Activated T-cell treated with anti-CD3 and anti-CD28 coated beads, Interleukin-2, amount 50 U/mL, for 24 hours (primary cell): Measurements from ENCODE around the gene STK32B.

ENCODE experiments used
- DNase-seq: peaks from one replicate; pipeline ENCODE4 v3.0.0-alpha.2; 2020
- H3K27ac Mint-ChIP-seq: 2 replicates; pipeline ENCODE4 v1.8.0; 2020; ENCODE audit warnings: mild to moderate bottlenecking, mixed read lengths
- H3K27me3 Mint-ChIP-seq: 2 replicates; pipeline ENCODE4 v1.8.0; 2020; ENCODE audit warnings: mixed read lengths
- H3K36me3 Mint-ChIP-seq: 2 replicates; pipeline ENCODE4 v1.8.0; 2020; ENCODE audit warnings: low read depth, mixed read lengths
- H3K4me1 Mint-ChIP-seq: 2 replicates; pipeline ENCODE4 v1.8.0; 2020; ENCODE audit warnings: low read depth, mixed read lengths
- H3K4me3 Mint-ChIP-seq: 2 replicates; pipeline ENCODE4 v1.8.0; 2020; ENCODE audit warnings: mild to moderate bottlenecking, moderate library complexity, mixed read lengths
- H3K9me3 Mint-ChIP-seq: 2 replicates; pipeline ENCODE4 v1.8.0; 2020; ENCODE audit warnings: mixed read lengths

STK32B gene

DNA sequence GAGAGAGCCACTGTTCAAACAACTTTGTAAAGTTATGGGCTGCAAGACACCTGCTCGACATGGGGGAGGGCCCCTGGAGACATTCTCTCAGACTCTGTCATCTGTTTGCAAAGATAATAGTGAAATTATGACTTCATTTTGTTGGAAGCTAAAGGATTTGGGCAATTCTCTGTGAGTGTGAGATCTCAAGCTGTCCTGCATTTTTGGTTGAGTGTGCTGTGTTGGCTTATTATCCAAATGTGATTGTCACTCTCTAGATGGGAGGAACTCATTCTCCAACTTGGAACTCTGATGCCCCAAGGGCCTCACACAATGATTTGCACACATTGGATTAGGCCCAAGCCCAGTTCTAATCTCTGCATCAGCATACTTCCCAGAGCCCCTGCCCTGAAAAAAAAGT is 63.7 kb downstream of the STK32B start:
- H3K27ac Mint-ChIP-seq: no peak overlapping the region
- no peaks in the 10 kb centered on the region for H3K36me3 Mint-ChIP-seq
- no peak overlapping the region for H3K4me3 Mint-ChIP-seq
- no peaks in the 10 kb centered on the region for H3K9me3 Mint-ChIP-seq
- no peak for DNase-seq
- no peaks in the 10 kb centered on the region for H3K4me1 Mint-ChIP-seq
- no peaks in the 10 kb centered on the region for H3K27me3 Mint-ChIP-seq

DNA sequence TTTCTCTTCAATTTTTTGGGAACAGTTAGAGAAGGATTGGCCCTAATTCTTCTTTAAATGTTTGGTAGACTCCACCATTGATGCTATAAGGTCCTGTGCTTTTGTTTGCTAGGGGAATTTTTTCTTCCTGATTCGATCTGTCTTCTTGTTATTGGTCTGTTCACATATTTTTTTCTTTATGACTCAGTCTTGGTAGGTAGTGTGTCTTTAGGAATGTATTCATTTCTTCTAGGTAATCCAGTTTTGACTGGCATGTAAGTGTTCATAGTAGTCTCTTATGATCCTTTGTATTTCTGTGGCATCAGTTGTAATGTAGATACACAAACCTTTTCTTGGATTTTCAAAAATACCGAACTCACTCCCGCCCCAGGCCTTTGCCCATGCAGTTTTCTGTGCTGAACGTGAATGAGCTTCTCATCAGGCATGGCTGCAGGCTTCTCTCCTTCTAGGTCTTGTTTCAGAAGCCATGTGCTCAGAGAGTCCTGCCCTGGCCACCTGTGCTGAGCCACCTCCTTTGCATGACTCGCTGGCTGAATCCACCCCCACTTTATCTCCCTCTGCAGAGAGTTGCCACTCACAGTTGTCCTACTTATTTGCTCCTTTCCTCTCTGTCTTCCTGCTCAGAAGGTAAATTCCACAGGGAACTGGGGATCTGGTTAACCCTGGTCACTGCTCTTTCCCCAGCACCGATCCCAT is 67.0 kb downstream of the STK32B start:
- no peak for DNase-seq
- H3K27ac Mint-ChIP-seq: no peak overlapping the region
- H3K4me3 Mint-ChIP-seq: no peak overlapping the region
- no peaks in the 10 kb centered on the region for H3K27me3 Mint-ChIP-seq
- H3K36me3 Mint-ChIP-seq: no peaks in the 10 kb centered on the region
- H3K4me1 Mint-ChIP-seq: no peaks in the 10 kb centered on the region
- no peaks in the 10 kb centered on the region for H3K9me3 Mint-ChIP-seq

DNA sequence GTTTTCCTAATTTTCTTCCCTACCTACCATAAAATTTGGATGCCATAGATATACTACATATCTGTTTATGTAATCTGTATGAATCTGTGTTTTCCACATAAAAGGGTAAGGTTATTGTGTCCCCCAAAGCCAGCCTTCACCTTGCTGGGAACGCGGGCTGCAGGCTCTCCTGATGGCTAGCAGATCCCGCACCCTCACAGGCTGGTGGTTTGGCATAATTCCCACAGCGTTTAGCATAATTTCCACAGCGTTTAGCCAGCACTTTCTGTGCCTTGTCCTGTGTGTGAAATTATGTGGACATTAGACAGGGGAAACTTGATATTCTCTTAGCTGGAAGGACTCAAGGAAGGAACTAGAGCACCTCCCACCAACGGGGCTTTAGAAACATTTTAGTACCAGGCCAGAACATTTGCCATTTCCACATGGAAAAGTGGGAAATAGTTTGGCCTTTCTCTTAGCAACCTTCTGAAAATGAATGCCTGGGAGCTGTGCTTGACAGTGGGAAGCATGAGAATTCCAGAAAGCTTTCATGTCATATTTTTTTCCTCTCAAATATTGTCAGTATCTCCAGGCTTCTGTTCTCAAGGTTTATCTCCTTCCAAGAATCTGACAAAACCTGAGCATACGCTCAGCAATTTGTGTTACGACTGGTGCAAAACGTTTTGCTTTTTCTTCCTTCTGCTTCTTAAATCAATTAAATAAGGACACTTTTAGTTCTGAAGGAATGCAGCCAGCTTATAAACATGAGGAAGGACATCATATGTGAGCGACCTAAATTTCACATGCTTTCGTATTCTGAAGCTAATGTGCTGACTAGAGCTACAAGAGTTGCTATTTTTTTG is 67.9 kb downstream of the STK32B start:
- H3K27ac Mint-ChIP-seq: no peak overlapping the region
- no peaks in the 10 kb centered on the region for H3K36me3 Mint-ChIP-seq
- no peak for DNase-seq
- H3K4me1 Mint-ChIP-seq: no peaks in the 10 kb centered on the region
- no peak overlapping the region for H3K4me3 Mint-ChIP-seq
- H3K27me3 Mint-ChIP-seq: peaks cover under 1% of the 10 kb centered on the region
- no peaks in the 10 kb centered on the region for H3K9me3 Mint-ChIP-seq

DNA sequence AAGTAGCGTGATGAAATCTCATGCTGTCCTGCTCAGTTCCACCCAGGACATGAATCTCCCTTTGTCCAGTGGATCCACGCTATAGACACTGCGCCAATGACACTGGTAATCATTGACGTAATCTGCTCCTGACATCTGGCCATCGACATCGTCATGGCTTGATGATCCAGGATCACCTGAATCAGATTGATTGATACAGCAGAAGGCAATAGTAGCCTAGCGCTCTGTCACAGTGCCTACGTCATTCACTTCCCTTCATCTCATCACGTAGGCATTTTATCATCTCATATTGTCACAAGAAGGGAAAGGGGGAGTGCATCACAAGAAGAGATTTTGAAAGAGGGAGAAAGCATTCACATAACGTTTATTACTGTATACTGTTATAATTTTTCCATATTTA is 68.8 kb downstream of the STK32B start:
- H3K4me3 Mint-ChIP-seq: no peak overlapping the region
- no peaks in the 10 kb centered on the region for H3K4me1 Mint-ChIP-seq
- no peaks in the 10 kb centered on the region for H3K9me3 Mint-ChIP-seq

DNA sequence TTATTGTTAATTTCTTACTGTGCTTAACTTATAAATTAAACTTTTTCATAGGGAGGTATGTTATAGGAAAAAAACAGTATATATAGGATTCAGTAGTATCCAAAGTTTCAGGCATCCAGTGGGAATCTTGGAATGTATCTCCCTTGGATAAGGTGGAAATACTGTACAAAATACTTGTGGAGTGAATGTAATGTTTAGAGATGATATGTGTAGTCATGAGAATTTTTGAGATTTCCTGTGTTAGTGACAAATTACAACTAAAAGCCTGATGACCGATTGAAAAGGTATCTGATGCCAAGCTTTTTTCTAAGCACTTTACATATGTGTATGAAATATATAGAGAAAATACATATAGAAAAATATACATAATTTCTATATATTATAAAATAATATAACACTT is 69.2 kb downstream of the STK32B start:
- H3K4me1 Mint-ChIP-seq: no peaks in the 10 kb centered on the region
- H3K4me3 Mint-ChIP-seq: no peak overlapping the region
- H3K9me3 Mint-ChIP-seq: no peaks in the 10 kb centered on the region

More for the DNA sequence above, 68.8 kb downstream of the STK32B start:
- H3K36me3 Mint-ChIP-seq: no peaks in the 10 kb centered on the region
- H3K27me3 Mint-ChIP-seq: peaks cover 2% of the 10 kb centered on the region
- no peak for DNase-seq
- H3K27ac Mint-ChIP-seq: no peak overlapping the region

DNA sequence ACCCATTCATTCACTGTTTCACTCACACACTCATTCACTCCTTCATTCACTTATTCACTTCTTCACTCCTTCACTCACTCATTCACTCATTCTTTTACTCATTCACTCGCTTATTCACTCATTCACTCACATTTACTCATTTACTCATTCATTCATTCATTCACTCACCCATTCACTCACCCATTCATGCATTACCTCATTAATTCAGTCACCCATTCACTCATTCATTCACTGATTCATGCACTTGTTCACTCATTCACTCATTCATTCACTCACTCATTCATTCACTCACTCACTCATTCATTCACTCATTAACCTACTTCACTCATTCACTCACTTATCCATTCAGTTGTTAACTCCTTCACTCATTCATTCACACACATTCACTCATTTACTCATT is 70.8 kb downstream of the STK32B start:
- H3K4me3 Mint-ChIP-seq: no peak overlapping the region
- H3K36me3 Mint-ChIP-seq: no peaks in the 10 kb centered on the region
- no peak overlapping the region for H3K27ac Mint-ChIP-seq
- H3K27me3 Mint-ChIP-seq: peaks cover 2% of the 10 kb centered on the region
- DNase-seq: no peak
- no peaks in the 10 kb centered on the region for H3K4me1 Mint-ChIP-seq
- no peaks in the 10 kb centered on the region for H3K9me3 Mint-ChIP-seq

More for the DNA sequence above, 69.2 kb downstream of the STK32B start:
- Mint-ChIP-seq H3K27ac (no peak overlapping the region), H3K36me3 (no peaks in the 10 kb centered on the region), H3K27me3 (peaks cover 2% of the 10 kb centered on the region)
- no peak for DNase-seq

DNA sequence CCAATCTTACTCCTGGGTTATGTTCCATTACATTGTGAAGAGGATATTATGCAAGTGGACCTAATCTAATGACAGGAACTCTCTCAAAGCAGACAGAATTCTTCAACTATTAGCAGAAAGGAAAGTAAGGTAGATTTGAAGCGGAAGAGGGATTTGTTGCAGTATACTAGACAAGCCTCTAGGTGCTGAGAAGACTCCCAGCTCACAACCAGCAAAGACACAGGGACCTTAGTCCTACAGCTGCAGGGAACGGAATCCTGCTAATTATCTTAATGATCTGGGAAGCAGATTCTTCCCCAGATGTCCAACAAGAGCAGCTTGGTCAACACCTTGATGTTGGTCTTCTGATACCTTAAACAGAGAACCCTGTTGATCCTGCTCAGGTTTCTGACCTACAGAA is 73.6 kb downstream of the STK32B start:
- H3K4me3 Mint-ChIP-seq: no peak overlapping the region
- no peaks in the 10 kb centered on the region for H3K9me3 Mint-ChIP-seq
- no peaks in the 10 kb centered on the region for H3K4me1 Mint-ChIP-seq
- H3K27me3 Mint-ChIP-seq: peaks cover 8% of the 10 kb centered on the region
- H3K27ac Mint-ChIP-seq: no peak overlapping the region
- H3K36me3 Mint-ChIP-seq: no peaks in the 10 kb centered on the region
- no peak for DNase-seq

DNA sequence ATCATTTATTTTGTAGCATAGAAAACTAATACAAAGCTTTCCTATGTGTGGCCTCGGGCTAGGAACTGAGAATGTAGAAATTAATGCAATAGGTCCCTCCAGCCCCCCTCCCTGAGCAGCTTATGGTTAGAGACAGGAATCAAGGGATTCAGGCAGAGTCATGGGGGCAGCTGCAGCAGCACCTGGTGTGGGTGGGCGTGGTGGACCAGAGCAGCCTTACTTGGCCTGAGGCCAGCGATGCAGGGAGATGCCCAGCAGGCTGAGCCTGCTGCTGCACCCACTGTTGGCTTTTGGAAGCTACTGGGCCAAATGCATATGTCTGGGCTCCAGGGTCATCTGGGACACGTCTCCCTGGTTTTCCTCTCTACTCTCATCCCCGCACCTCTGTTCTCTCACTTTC is 74.0 kb downstream of the STK32B start:
- peaks cover 8% of the 10 kb centered on the region for H3K27me3 Mint-ChIP-seq
- no peak for DNase-seq
- no peak overlapping the region for H3K4me3 Mint-ChIP-seq
- no peaks in the 10 kb centered on the region for H3K4me1 Mint-ChIP-seq
- H3K36me3 Mint-ChIP-seq: no peaks in the 10 kb centered on the region
- no peak overlapping the region for H3K27ac Mint-ChIP-seq
- no peaks in the 10 kb centered on the region for H3K9me3 Mint-ChIP-seq

DNA sequence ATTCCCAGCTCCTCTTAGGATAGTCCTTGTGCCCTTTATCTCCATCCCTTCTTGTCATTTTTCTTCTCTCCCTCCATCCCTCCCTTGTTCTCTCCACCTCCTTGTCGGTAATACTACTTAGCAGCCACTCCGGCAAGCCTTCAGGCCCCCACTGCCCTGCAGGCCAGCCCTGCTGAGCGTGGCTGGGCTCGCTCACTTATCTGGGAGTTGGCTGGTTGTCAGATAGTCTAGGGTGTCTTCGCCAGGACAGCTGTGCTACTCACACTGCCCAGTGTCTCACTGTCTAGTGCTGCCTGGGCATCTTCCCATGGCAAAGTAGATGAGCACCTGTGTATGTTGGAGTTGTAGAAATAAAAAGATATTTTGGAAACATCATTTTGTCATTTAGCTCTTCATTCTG is 75.0 kb downstream of the STK32B start:
- Mint-ChIP-seq H3K4me3 (no peak overlapping the region), H3K36me3 (no peaks in the 10 kb centered on the region), H3K27me3 (peaks cover 9% of the 10 kb centered on the region), H3K4me1 (no peaks in the 10 kb centered on the region), H3K9me3 (peaks cover 2% of the 10 kb centered on the region), H3K27ac (no peak overlapping the region)
- DNase-seq: no peak

DNA sequence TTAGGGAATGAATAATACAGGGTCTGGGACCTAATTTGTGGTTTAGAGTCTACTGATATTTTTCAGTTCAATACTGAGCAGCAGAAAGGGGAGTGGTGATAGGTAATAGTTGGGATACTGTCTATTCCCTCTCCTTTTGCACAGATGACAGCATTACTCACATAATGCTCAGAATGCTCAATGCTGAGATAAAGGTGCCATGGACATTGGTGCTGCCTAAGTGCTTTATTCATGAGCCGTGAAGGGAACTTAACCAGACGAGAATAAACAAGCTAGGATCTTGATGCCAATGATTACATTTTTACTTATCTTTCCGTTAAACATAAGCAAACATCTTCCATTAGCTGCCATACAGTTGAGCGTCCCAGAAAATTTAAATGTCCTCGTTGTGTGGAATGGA is 75.6 kb downstream of the STK32B start:
- H3K4me1 Mint-ChIP-seq: no peaks in the 10 kb centered on the region

DNA sequence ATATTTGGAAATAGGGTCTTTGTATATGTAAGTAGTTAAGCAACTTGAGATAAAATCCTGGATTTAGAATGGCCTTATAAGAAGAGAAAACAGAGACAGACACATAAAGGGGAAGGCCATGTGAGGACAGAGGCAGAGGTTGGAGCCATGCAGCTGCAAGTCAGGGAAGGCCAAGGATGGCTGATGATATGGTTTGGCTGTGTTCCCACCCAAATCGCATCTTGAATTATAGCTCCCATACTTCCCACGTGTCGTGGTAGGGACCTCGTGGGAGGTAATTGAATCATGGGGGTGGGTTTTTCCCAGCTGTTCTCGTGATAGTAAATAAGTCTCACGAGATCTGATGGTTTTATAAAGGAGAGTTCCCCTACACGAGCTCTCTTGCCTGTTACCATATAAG is 76.3 kb downstream of the STK32B start:
- DNase-seq: no peak
- H3K36me3 Mint-ChIP-seq: no peaks in the 10 kb centered on the region
- H3K4me3 Mint-ChIP-seq: no peak overlapping the region
- H3K9me3 Mint-ChIP-seq: peaks cover 6% of the 10 kb centered on the region
- H3K4me1 Mint-ChIP-seq: no peaks in the 10 kb centered on the region
- no peak overlapping the region for H3K27ac Mint-ChIP-seq
- H3K27me3 Mint-ChIP-seq: peaks cover 14% of the 10 kb centered on the region

More for the DNA sequence above, 75.6 kb downstream of the STK32B start:
- H3K4me3 Mint-ChIP-seq: no peak overlapping the region
- DNase-seq: no peak
- H3K27me3 Mint-ChIP-seq: peaks cover 14% of the 10 kb centered on the region
- peaks cover 6% of the 10 kb centered on the region for H3K9me3 Mint-ChIP-seq
- no peak overlapping the region for H3K27ac Mint-ChIP-seq
- no peaks in the 10 kb centered on the region for H3K36me3 Mint-ChIP-seq

DNA sequence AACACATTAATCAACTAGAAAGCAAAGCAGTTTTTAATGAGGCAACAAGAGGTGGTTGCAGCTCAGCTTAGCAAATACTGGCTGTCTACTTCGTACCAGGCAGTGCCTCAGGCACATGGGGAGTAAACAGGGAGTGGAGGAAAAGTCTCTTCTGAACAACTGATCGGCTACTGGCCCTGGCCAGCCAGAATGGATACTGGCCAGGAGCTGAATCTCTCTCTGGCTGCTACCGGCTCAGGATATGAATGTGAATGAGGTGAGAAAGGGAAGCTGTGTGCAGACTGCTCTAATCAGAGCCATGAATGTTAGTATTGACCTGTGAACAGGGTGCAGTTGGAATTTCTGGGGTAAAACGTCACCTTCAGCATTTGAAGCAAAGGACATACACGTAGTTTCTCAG is 77.3 kb downstream of the STK32B start:
- Mint-ChIP-seq H3K27ac (no peak overlapping the region), H3K36me3 (no peaks in the 10 kb centered on the region), H3K27me3 (peaks cover 14% of the 10 kb centered on the region), H3K4me3 (no peak overlapping the region), H3K4me1 (no peaks in the 10 kb centered on the region), H3K9me3 (peaks cover 6% of the 10 kb centered on the region)
- DNase-seq: no peak

DNA sequence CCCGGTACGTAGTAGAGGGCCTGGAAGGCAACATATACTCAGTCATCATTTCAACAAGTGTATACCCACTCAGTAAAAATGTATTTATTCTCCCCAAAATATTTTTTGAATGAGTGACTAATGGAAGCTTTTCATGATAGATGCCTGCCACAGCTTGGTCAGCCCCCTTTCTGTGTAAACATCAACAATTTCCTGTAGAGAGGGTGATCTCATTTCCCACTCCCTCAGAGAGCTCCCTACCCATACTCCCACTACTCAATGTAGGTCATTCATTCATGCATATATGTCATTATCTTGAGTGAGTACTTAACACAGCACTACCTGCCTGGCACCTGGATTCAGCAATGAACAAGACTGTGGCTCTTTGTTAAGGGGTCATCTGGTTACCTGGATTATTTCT is 81.9 kb downstream of the STK32B start:
- Mint-ChIP-seq H3K4me3 (no peak overlapping the region), H3K36me3 (no peaks in the 10 kb centered on the region), H3K27ac (no peak overlapping the region)

DNA sequence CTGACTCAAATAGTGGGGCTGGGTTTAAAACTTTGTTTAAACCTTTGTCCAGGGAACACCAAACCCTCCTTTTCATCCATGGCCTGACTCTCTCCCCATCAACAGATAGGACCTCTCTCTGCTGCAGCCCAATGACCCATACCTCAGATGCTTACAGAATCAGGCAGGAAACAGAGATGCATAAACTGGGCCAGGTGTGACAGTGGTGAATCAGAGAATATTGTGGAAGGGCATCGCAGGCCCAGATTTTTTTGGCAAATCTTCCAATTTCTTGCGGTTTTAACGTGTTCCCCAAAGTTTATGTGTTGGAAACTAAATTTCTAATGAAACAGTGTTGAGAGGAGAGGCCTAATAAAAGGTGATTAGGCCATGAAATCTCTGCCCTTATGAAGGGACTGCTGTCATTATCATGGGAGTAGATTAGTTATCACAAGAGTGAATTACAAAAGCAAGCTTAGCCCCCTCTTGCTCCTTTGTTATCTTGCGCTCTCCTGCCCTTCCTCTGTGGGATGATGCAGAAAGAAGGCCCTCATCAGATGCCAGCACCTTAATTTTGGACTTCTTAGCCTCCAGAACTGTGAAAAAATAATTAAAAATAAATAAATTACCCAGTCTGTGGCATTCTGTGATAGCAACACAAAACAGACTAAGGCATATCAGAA is 82.8 kb downstream of the STK32B start:
- H3K4me1 Mint-ChIP-seq: no peaks in the 10 kb centered on the region
- H3K9me3 Mint-ChIP-seq: peaks cover 6% of the 10 kb centered on the region
- no peak overlapping the region for H3K4me3 Mint-ChIP-seq
- no peak overlapping the region for H3K27ac Mint-ChIP-seq
- H3K36me3 Mint-ChIP-seq: no peaks in the 10 kb centered on the region
- DNase-seq: no peak
- peaks cover 6% of the 10 kb centered on the region for H3K27me3 Mint-ChIP-seq

More for the DNA sequence above, 81.9 kb downstream of the STK32B start:
- DNase-seq: no peak
- H3K27me3 Mint-ChIP-seq: peaks cover 12% of the 10 kb centered on the region
- no peaks in the 10 kb centered on the region for H3K4me1 Mint-ChIP-seq
- H3K9me3 Mint-ChIP-seq: peaks cover 6% of the 10 kb centered on the region

DNA sequence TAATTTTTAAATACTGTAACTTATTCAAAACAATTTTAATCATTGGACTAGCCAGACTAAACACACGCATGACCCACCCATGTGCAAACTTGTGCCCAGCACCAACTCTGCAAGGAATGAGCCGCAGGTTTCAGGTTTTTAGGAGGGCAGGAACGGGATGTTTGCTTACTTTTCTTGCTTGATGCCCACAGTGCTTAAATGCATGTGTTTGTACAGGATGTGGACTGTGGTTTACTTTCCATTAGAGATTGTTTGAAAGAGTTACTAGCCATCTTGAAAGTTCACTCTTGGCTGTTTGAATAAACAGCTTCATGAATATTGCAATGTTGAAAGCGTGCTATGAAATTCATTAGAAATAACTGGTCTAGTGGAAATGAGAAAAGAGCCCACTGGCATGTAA is 83.3 kb downstream of the STK32B start:
- Mint-ChIP-seq H3K9me3 (peaks cover 6% of the 10 kb centered on the region), H3K4me3 (no peak overlapping the region), H3K27me3 (peaks cover 6% of the 10 kb centered on the region), H3K27ac (no peak overlapping the region), H3K36me3 (no peaks in the 10 kb centered on the region), H3K4me1 (no peaks in the 10 kb centered on the region)
- no peak for DNase-seq
